Putamen (tissue), 1 donor: ENCODE measurements around the gene MAP4K4.

Source experiments
- DNase-seq: peaks from one replicate; pipeline ENCODE4 v3.0.0-alpha.2; 2016; ENCODE audit warnings: low spot score

MAP4K4 gene

DNA sequence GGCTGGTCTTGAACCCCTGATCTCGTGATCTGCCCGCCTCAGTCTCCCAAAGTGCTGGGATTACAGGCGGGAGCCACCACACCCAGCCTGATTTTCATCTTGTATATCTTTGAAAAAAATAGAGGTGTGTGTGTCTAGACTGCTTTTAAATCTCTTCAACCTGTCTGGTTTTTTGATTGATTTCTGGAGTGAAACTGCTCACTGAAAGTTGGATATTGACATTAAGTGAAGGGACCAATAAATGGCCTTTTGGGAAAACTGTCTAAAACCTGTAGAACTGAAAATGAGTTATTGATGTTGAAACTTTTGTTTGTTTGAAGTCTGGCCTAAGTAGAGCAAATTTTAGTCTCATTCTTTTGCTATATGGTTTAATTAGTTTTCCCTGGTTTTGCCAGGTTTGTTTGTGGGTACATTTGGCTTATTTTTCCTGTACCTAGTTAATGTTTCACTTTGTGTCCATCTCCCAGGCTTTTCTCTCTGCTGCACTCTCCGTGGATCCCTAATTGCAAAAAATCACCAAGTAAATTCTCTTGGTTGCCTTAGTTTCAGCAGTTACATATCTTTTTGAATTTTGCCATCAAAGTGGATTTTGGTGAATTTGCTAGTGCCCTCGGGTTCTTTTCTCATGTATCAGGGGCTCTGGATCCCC lies 144.3 kb downstream of the MAP4K4 start:
- no peak for DNase-seq

DNA sequence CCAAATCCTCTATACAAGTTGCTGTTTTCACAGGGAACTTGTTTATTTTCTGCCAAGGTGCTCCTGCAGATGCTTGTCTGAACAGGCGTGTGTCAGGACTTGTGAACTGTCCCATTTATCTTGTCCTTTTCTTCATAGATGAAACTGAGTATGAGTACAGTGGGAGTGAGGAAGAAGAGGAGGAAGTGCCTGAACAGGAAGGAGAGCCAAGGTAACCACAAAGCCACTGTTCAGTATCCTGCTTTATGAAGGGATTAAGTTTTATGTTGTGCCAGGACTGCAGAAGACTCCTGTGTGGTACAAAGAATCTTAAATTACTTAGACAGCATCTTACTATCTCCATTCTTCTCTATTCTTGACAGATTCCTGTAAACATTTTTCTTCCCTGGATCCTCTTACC lies 145.0 kb downstream of the MAP4K4 start:
- DNase-seq = no peak

DNA sequence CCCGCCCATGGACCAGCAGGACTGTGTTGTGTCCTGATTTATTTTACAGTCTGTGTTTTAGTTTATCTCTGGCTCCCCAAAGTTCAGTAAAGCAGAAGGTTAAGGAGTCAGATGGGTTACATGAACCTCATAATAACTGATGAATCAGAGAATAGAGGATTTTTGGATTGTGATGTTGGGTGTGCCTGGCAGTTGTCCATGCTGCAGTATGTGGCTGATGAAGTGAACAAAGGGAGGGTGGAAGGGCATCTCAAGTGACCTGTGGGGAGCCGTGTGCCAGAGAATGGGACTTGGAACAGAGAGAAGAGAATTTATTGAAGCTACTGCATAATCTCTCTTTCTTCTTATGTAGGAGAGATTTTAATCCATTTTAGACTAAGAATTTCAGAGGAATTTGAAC lies 145.5 kb downstream of the MAP4K4 start:
- DNase-seq = no peak

DNA sequence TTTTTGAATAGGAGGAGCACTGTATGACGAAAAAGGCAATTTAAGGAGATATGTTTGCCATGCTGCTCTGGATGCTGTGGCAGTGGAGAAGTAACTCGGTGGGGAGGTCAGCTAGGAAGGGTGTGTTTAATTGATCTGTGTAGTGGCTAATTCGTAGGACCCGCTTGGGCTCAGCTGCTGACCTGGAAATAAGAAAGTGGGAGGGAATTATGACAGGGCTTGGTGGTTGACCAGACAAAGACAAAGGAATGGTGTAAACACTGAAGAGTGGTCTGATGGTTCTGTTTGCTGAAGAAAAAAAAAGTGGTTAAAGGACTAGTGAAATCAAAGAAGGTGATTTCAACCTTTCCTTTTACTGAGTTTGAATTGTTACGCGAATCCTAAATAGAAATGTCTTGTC lies 146.0 kb downstream of the MAP4K4 start:
- no peak for DNase-seq

DNA sequence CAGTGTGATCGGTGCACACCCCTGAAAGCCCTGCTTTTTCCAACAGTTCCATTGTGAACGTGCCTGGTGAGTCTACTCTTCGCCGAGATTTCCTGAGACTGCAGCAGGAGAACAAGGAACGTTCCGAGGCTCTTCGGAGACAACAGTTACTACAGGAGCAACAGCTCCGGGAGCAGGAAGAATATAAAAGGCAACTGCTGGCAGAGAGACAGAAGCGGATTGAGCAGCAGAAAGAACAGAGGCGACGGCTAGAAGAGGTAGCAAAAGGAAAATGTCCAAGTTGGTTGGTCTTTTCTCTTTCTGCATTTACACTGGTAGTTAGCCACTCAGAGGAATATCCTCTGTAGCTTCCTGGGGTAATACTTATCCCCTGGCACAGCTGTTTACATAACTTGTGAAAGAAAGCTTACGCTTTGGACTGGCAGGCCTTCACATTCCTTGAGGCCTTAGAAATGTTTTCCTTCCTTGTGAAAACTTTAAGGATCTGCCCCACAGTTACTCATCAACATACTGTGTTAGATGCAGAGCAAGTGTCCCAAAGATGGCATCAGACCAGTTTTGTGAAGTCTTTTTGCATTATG lies 146.6 kb downstream of the MAP4K4 start:
- DNase-seq = no peak

DNA sequence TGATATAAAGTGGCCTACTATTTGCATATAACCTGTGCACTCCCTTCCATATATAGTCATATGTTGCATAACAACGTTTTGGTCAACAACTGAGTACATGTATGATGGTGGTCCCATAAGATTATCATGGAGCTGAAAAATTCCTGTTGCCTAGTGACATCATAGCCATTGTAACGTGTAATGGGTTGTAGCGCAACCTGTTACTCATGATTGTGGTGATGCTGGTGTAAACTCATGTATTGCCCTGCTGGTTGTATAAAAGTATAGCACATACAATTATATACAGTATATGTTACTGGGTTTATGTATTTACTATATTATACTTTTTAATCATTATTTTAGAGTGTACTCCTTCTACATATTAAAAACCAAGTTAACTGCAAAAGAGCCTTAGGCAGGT lies 149.5 kb downstream of the MAP4K4 start:
- no peak for DNase-seq

DNA sequence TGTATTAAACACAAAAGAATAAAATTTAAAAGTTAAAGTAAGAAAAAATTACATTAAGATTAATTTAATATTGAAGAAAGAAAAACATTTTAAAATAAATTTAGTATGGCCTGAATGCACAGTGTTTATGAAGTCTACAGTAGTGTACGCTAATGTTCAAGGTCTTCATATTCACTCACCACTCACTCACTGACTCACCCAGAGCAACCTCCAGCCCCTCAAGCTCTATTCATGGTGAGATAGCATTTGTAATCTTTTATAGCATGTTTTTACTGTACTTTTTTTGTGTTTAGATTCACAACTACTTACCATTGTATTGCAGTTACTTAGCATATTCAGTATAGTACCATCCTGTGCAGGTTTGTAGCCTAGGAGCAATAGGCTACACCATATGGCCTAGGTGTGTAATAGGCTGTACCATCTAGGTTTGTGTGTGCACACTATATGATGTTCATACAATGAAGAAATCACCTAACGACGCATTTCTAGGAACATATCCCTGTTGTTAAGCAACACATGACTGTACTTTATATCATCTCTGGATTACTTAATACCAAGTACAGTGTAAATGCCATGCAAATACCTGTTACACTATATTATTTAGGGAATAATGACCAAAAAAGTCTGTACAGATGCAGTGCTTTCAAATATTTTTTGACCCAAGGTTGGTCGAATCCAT lies 150.3 kb downstream of the MAP4K4 start:
- no peak for DNase-seq

DNA sequence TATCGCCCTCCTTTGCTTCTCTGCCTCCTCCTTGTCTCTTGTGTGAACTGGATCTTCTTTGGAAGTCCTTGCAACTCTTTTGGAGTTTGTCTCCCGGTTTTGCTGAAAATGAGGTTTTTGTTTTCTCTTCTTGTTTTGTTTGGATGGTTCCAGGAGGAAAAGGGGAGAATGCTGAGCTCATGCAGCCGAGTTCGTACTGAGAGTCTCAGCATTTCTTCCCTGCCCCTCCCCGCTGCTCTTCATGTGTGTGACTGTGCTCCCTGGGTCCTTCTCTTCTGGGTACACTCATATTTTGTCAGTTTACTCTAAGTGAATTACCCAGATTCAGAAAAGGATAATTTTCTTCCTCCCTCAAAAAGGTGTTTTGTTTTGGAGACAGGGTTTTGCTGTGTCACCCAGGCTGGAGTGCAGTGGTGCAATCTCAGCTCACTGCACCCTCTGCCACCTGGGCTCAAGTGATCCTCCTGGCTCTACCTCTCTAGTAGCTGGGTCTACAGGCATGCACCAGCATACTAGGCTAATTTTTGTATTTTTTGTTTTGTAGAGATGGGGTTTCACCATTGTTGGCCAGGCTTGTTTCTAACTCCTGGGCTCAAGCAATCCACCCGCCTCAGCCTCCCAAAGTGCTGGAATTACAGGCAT lies 151.4 kb downstream of the MAP4K4 start:
- DNase-seq = no peak

DNA sequence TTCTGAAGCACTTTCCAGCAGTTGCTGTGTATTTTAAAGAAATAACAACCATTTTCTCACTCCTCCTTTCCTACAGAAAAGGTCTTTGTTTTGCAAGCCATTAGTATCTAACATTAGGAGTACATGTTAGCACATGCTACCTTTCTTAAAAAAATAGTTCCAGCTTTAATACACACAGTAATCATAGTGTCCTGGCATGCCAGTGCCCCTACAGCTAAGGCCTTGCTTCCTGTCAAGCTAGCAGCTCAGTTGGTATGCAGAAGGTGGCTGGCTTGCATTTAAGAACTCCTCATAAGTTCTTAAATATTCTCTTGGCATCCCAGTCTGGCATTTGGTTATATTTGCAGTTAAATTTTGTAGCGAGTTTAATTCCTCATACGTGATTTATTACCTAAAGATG lies 152.9 kb downstream of the MAP4K4 start:
- no peak for DNase-seq

DNA sequence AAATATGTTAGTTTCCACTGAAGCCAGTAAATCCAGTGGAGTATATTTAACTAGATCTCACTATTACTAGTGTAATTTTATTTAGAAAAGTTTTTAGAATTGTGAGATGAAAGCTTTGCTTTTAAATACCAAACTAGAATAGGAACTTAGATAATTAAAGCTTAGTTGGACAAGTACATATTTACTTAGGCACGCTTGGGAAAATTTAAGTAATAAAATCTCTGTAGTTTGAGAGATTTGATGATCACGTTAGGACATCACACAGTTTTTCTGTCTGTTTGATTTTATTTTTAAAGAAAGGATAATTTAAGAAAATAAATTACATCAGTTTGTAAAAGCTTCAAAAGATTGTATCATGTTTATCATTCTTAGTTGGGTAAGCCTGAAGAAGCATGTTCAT lies 153.5 kb downstream of the MAP4K4 start:
- no peak for DNase-seq

DNA sequence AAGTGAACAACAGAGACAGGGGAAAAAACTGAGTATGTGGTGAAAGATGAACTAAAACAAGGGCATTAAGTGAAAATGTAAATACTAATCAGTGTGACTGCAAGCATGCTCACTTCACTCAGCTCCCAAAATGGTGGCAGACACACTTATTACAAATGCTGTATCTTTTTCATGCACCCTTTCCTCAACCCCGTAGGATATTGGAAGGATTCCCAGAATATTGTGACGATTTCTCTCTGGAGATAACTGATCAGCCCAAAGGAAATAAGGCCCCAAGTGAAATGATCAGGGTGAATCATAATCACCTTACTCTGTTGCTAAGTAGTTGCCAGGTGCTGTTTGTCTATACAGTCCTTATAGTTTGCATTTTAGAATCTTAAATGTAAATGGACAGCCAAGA lies 155.3 kb downstream of the MAP4K4 start:
- no peak for DNase-seq

DNA sequence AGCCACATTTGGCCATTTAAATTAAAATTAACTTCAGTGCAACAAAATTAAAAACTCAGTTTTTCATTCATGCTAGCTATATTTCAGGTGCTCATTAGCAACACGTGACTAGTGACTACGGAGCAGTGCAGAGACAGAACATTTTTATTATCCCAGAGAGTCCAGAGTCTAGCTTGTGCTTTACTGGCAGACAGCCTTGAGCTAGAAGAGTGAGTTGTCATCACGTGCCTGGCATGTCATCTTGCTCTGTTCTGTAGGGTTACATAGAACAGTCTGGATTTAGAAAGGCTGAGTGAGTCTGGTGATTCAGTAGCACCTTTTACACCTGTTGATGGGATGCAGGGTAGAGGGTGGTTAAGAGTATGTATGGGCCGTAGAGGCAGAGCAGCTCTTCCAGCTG lies 157.4 kb downstream of the MAP4K4 start:
- DNase-seq = no peak

DNA sequence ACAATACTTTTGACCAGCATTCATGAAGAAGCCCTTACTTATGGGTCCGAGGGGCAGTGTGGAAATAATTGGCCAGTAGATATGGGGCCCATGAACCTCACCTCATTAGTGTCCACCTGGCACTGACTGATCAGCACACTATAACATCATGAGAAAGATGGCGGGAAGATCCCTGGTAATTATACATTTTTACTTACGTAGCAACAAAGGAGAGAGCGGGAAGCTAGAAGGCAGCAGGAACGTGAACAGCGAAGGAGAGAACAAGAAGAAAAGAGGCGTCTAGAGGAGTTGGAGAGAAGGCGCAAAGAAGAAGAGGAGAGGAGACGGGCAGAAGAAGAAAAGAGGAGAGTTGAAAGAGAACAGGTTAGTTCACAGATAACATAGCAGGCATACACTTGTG lies 158.3 kb downstream of the MAP4K4 start:
- DNase-seq = no peak

DNA sequence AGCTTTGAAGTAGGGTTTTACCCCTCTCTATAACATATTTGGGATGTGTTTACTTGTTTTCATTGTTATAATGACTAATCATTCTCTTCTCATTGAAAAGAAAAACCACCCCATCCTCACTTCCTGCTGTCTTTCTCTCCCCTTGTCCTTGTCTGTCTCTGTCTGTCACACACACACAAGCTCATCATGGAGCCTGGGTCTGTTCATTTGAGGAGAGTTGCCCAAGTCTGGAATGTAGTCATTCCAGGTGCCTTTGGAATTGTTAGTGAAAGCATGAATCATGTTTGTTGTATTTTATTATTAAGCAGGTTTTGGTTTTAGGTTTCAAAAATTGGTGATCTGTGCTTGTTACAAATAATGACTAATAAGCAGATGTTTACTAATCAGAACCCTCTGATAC lies 160.7 kb downstream of the MAP4K4 start:
- no peak for DNase-seq

DNA sequence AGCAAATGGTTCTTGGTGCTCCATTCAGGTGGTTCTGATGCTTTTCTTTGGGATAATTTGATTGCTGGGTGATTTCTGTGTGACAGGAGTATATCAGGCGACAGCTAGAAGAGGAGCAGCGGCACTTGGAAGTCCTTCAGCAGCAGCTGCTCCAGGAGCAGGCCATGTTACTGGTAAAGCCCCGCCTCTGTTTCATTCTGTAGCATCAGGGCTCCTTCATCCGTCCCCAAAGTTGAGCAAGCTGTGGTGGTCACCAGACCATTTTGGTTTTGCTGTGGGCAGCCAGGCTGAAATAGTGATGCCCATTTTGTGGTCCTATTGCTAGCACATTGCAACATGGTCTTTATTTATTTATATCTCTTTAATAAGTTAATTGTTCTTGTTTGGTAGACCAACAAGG lies 161.4 kb downstream of the MAP4K4 start:
- no peak for DNase-seq

DNA sequence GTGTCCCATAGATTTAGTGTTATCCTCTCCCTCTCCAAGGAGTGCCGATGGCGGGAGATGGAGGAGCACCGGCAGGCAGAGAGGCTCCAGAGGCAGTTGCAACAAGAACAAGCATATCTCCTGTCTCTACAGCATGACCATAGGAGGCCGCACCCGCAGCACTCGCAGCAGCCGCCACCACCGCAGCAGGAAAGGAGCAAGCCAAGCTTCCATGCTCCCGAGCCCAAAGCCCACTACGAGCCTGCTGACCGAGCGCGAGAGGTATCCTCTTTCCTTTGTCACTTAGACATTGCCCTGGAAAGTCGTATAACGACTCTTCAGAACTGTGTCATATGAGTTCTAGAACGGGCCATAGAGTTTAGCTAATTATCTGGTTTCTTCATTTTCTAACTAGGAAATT lies 162.1 kb downstream of the MAP4K4 start:
- DNase-seq = no peak

DNA sequence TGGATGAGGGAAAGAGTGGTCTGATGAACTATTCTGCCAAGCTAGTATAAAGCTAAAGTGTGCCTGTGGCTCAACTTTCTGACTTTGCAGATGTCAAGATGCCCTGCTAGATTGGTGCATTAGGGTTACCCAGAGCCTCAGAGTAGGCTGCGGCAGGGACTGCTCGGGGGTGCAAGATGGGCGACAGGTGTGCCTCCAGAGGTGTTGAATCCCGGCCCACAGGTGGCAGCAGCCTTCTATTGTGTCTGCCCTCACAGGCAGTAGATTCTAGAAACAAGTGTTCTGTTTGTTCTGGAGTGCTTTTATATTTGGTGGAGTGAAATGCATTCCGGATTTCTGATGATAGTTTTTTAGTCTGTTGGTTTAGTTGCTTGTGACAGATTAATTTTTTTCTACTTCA lies 162.7 kb downstream of the MAP4K4 start:
- DNase-seq = no peak

DNA sequence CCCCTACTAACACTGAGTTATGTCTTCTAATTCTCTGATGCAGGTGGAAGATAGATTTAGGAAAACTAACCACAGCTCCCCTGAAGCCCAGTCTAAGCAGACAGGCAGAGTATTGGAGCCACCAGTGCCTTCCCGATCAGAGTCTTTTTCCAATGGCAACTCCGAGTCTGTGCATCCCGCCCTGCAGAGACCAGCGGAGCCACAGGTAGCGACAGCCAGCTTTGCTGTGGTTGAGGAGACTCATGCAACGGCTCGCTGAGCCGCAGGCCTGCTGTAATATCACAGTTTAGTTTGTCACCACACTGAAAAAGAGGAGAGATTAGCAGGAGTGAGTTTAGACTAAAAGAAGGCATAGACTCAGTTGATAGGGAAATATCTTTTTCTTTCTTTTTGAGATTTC lies 163.3 kb downstream of the MAP4K4 start:
- DNase-seq = no peak

DNA sequence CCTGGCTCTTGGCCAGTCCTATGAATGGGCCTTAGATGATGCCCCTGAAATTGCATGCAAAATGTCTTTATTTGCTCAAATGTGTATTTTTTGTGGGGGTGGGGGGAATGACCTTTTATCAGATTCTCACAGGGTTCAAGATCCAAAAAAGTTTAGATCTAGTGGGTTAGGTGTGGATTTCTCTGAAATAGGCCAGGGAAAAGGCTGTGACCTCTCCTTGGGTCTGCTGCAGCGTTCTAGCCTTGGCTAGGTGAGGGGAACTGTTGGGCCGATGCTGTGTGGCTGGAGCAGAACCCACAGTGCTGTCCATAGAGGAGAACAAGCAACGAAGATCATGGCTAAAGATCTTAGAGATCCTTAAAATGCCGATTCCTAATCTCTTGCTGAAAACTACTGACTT lies 163.9 kb downstream of the MAP4K4 start:
- DNase-seq = no peak

DNA sequence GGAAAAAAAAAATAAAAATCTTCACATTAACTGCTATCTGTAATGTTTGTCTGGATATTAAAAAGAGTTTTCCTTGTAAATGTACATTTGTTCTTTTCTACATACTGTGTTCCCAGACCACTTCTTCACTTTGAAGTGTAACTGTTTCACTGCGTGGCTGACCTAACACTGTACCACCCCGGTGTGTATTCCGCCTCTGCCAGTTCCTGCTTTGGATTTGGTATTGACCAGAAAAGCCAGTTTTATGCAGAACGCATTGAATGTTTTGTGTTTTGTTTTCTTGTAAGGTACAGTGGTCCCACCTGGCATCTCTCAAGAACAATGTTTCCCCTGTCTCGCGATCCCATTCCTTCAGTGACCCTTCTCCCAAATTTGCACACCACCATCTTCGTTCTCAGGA lies 166.0 kb downstream of the MAP4K4 start:
- no peak for DNase-seq

DNA sequence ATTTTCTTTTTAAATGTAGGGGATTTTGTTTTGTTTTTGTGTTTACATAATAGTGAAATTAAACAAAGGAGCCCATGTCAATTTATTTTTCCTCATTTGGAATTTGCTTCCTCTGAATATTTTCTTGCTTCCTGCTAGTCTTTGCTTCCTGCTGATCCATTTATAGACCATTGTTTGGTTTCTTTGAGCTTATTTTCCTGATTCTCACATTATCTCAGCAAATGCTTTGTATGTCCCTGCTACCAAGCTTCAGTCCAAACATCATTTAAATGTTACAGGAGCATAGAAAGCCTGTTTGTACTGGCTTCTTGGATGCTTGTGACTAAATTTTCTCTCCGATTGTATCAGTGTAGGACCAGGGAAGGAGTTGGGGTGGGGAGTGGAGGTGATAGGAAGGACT lies 166.9 kb downstream of the MAP4K4 start:
- DNase-seq = no peak

DNA sequence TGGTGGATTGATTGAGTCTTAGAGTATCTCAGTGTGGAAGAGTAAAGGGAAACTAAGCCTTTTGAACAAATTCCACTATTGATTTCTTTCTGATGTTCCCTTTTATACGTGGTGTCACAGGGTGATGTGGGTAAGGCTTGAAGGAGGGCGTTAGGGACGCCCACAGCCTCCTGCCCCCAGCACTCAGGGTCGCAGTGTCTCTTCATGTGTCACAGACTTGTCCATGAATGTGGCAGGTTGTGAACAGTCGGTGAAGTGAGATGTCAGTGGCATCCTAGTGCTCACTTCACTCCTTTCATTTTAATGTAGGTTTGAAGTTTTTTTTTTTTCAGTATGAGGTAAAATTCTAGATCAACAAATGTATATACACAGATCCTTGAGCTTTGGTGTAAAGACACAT lies 171.0 kb downstream of the MAP4K4 start:
- DNase-seq = no peak

DNA sequence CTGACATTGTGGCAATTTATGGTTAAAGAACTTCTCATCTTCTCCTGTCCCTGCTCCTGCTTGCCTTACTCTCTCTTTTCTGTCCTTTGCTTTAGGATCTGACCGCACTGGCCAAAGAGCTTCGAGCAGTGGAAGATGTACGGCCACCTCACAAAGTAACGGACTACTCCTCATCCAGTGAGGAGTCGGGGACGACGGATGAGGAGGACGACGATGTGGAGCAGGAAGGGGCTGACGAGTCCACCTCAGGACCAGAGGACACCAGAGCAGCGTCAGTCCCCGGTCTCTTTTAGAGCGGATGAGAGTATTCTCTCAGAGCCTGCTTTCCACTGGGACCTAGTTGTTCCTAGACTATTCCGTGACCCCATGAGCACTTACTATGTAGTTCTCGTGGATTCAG lies 172.0 kb downstream of the MAP4K4 start:
- DNase-seq = no peak
